Upper lobe of left lung (tissue), 4 donors: ENCODE results near the gene MAOA.

Experiments used
- CTCF ChIP-seq, 6 experiments: fragments of 450-650 bp in 4 of 6; fragments of 200-600 bp in 2 of 6; sonication (generic) in 2 of 6; IDR thresholded peaks; one replicate each; pipeline ENCODE4 v1.5.1; 2016 to 2019; ENCODE audit warnings: antibody characterized with exemption in 6 of 6
- EP300 ChIP-seq, 4 donors: sonication (generic); formaldehyde crosslinking; IDR thresholded peaks; one replicate each; pipeline ENCODE4 v1.5.1; 2017; ENCODE audit warnings: antibody characterized with exemption in 4 of 4, control low read depth in 2 of 4
- POLR2A ChIP-seq, 4 donors: fragments of 450-650 bp; IDR thresholded peaks; one replicate each; pipeline ENCODE4 v1.5.1; 2016 to 2017; ENCODE audit warnings: antibody characterized with exemption in 4 of 4, mild to moderate bottlenecking in 2 of 4
- POLR2AphosphoS5 ChIP-seq, 2 donors: sonication (generic); formaldehyde crosslinking; IDR thresholded peaks; one replicate each; pipeline ENCODE4 v1.5.1; 2017; ENCODE audit warnings: antibody characterized with exemption in 2 of 2

GRCh38 chrX:43744284-43744683, 88.2 kb downstream of the MAOA start:
- TF ChIP-seq CTCF (IDR thresholded peaks at IDR 0.05), result no peak
- TF ChIP-seq EP300 (IDR thresholded peaks at IDR 0.05), result no peak
- no peak for TF ChIP-seq POLR2AphosphoS5 (IDR thresholded peaks at IDR 0.05)
- TF ChIP-seq POLR2A (IDR thresholded peaks at IDR 0.05), result no peak
